Astrocyte of the spinal cord (primary cell): Measurements from ENCODE around the gene RYR3.

ENCODE experiments used
- DNase-seq: peaks from one replicate; pipeline ENCODE4 v3.0.0; 2011; ENCODE audit warnings: low read depth, low spot score
- H3K4me3 ChIP-seq: 2 replicates; pipeline ENCODE4 v1.5.1; 2011; ENCODE audit warnings: low read depth, mild to moderate bottlenecking, low read length, moderate library complexity
- CTCF ChIP-seq: IDR thresholded peaks from 2 replicates; pipeline ENCODE4 v1.5.1; 2012; ENCODE audit warnings: low read depth, mild to moderate bottlenecking, low read length, inconsistent platforms
- in situ Hi-C: cut with HindIII; loops from 2 replicates; pipeline ENCODE4 v1.10.0; 2017; ENCODE audit warnings: low sequenced_read_pairs

Gene RYR3

GRCh38 chr15:33317896-33318295 is 7.1 kb downstream of the RYR3 start:
- in situ Hi-C loops = no loop called here
- DNase-seq = no peak
- H3K4me3 ChIP-seq = no peak overlapping the region
- no peak for TF ChIP-seq CTCF

- H3K4me3 ChIP-seq = no peak overlapping the region
- TF ChIP-seq CTCF = no peak
- DNase-seq = no peak
- in situ Hi-C loops = no loop called here
These were observed 9.2 kb downstream of the RYR3 start for GRCh38 chr15:33320017-33320416.

GRCh38 chr15:33322091-33322490 is 11.3 kb downstream of the RYR3 start:
- TF ChIP-seq CTCF = no peak
- in situ Hi-C loops = no loop called here
- no peak for DNase-seq
- H3K4me3 ChIP-seq = no peak overlapping the region

GRCh38 chr15:33324609-33325008 is 13.8 kb downstream of the RYR3 start:
- TF ChIP-seq CTCF = no peak
- no peak overlapping the region for H3K4me3 ChIP-seq
- no peak for DNase-seq
- in situ Hi-C loops = no loop called here

GRCh38 chr15:33326908-33327307 is 16.1 kb downstream of the RYR3 start:
- DNase-seq = no peak
- H3K4me3 ChIP-seq = no peak overlapping the region
- no peak for TF ChIP-seq CTCF
- in situ Hi-C loops = no loop called here

GRCh38 chr15:33328106-33328505 is 17.3 kb downstream of the RYR3 start:
- in situ Hi-C loops = no loop called here

More at GRCh38 chr15:33328106-33328505, 17.3 kb downstream of the RYR3 start:
- TF ChIP-seq CTCF = no peak
- DNase-seq = no peak
- H3K4me3 ChIP-seq = no peak overlapping the region
